Astrocyte (in vitro differentiated cells and primary cell): ENCODE results near the gene NT5C. TPM values are rescaled to one million over a fixed set of nuclear protein-coding genes. Genes with fewer than 3 reads are reported as not detected.
"Not testable (repeated sequence)": the region's sequence is repeated elsewhere in the genome, so short reads cannot be mapped to it uniquely, and the experiment has no call there.

ENCODE experiments used
- DNase-seq: peaks from one replicate; pipeline ENCODE4 v3.0.0-alpha.2; 2010; ENCODE audit warnings: low read depth
- FAIRE-seq: peaks from 2 replicates; lab custom pipeline; 2011; peaks lifted over from hg19 to GRCh38; lab: Jason Lieb, UNC
- H2AFZ ChIP-seq: 2 replicates; pipeline ENCODE4 v1.6.0; 2012; ENCODE audit warnings: low read depth, low read length, inconsistent platforms
- H3K27ac ChIP-seq: 2 replicates; pipeline ENCODE4 v1.5.1; 2011; ENCODE audit warnings: low read depth, low read length, inconsistent platforms
- H3K27me3 ChIP-seq: 2 replicates; pipeline ENCODE4 v1.6.0; 2011; ENCODE audit warnings: low read length, inconsistent platforms; ENCODE audit not compliant: insufficient read depth
- H3K36me3 ChIP-seq: 2 replicates; pipeline ENCODE4 v1.5.1; 2011; ENCODE audit warnings: low read length, inconsistent platforms; ENCODE audit not compliant: insufficient read depth
- H3K4me1 ChIP-seq: 2 replicates; pipeline ENCODE4 v1.5.1; 2011; ENCODE audit warnings: low read length, inconsistent platforms; ENCODE audit not compliant: insufficient read depth
- H3K4me2 ChIP-seq: 2 replicates; pipeline ENCODE4 v1.6.0; 2012; ENCODE audit warnings: low read length, inconsistent platforms
- H3K4me3 ChIP-seq: 2 replicates; pipeline ENCODE4 v1.5.1; 2011; ENCODE audit warnings: low read depth, mild to moderate bottlenecking, low read length, inconsistent platforms; ENCODE audit not compliant: insufficient read depth
- H3K79me2 ChIP-seq: 2 replicates; pipeline ENCODE4 v1.6.0; 2012; ENCODE audit warnings: mild to moderate bottlenecking, low read length, inconsistent platforms; ENCODE audit not compliant: insufficient read depth
- H3K9ac ChIP-seq: 2 replicates; pipeline ENCODE4 v1.6.0; 2012; ENCODE audit warnings: mild to moderate bottlenecking, low read length, inconsistent platforms
- H3K9me3 ChIP-seq: 2 replicates; pipeline ENCODE4 v1.5.1; 2012; ENCODE audit warnings: low read depth, mild to moderate bottlenecking, low read length, inconsistent platforms; ENCODE audit not compliant: insufficient read depth
- H4K20me1 ChIP-seq: 2 replicates; pipeline ENCODE4 v1.6.0; 2012; ENCODE audit warnings: low read length, inconsistent platforms; ENCODE audit not compliant: insufficient read depth
- H3K27ac Mint-ChIP-seq: one replicate; pipeline ENCODE4 v1.8.0; 2021; ENCODE audit warnings: mild to moderate bottlenecking, mixed read lengths; ENCODE audit not compliant: unreplicated experiment
- H3K27me3 Mint-ChIP-seq: one replicate; pipeline ENCODE4 v1.8.0; 2021; ENCODE audit warnings: low read depth, mixed read lengths; ENCODE audit not compliant: unreplicated experiment
- H3K36me3 Mint-ChIP-seq: one replicate; pipeline ENCODE4 v1.8.0; 2021; ENCODE audit warnings: low read depth, mixed read lengths; ENCODE audit not compliant: unreplicated experiment
- H3K4me1 Mint-ChIP-seq: one replicate; pipeline ENCODE4 v1.8.0; 2021; ENCODE audit warnings: low read depth, mixed read lengths; ENCODE audit not compliant: unreplicated experiment
- H3K4me3 Mint-ChIP-seq: one replicate; pipeline ENCODE4 v1.8.0; 2021; ENCODE audit warnings: mild to moderate bottlenecking, moderate library complexity, mixed read lengths; ENCODE audit not compliant: unreplicated experiment
- H3K9me3 Mint-ChIP-seq: one replicate; pipeline ENCODE4 v1.8.0; 2021; ENCODE audit warnings: mild to moderate bottlenecking, mixed read lengths; ENCODE audit not compliant: unreplicated experiment
- EZH2 ChIP-seq: IDR thresholded peaks from 2 replicates; pipeline ENCODE4 v1.6.1; 2012; ENCODE audit warnings: mild to moderate bottlenecking, low read length, inconsistent platforms; ENCODE audit not compliant: insufficient read depth
- total RNA-seq: library from RNA; stranded (reverse); gene quantifications from 2 replicates; pipeline ENCODE4 v1.2.1, GENCODE V29; 2021
- TF ChIP-seq, protein P1 (sequence below): IDR thresholded peaks from 2 replicates; pipeline ENCODE4 v1.5.1; 2011; ENCODE audit warnings: low read depth, mild to moderate bottlenecking, inconsistent platforms, low read length, moderate library complexity; ENCODE audit not compliant: insufficient read depth

The NT5C gene
- total RNA-seq, 1 donor from 2014 or later, result 29.5 TPM

- no peak overlapping the region for H3K4me3 Mint-ChIP-seq
- TF ChIP-seq, protein P1, sequence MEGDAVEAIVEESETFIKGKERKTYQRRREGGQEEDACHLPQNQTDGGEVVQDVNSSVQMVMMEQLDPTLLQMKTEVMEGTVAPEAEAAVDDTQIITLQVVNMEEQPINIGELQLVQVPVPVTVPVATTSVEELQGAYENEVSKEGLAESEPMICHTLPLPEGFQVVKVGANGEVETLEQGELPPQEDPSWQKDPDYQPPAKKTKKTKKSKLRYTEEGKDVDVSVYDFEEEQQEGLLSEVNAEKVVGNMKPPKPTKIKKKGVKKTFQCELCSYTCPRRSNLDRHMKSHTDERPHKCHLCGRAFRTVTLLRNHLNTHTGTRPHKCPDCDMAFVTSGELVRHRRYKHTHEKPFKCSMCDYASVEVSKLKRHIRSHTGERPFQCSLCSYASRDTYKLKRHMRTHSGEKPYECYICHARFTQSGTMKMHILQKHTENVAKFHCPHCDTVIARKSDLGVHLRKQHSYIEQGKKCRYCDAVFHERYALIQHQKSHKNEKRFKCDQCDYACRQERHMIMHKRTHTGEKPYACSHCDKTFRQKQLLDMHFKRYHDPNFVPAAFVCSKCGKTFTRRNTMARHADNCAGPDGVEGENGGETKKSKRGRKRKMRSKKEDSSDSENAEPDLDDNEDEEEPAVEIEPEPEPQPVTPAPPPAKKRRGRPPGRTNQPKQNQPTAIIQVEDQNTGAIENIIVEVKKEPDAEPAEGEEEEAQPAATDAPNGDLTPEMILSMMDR, result no peak
- TF ChIP-seq EZH2, result no peak
Measured at GRCh38 chr17:75138519-75138918, 7.0 kb upstream of the NT5C start.

DNA sequence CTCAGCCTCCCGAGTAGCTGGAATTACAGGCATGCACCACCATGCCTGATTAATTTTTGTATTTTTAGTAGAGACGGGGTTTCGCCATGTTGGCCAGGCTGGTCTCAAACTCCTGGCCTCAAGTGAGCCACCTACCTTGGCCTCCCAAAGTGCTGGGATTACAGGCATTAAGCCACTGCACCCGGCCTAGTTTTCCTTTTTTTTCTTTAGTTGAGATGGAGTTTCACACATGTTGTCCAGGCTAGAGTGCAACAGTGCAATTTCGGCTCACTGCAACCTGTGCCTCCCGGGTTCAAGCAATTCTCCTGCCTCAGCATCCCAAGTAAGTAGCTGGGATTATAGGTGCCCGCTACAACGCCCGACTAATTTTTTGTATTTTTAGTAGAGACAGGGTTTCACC, 6.2 kb upstream of the NT5C start:
- not testable (repeated sequence) for H3K9me3 Mint-ChIP-seq, DNase-seq, H3K9ac ChIP-seq, H3K4me3 Mint-ChIP-seq, H3K9me3 ChIP-seq, H3K27ac ChIP-seq, H3K4me1 Mint-ChIP-seq, FAIRE-seq, H2AFZ ChIP-seq, H3K4me3 ChIP-seq, H3K27me3 ChIP-seq, H3K27me3 Mint-ChIP-seq, H3K36me3 Mint-ChIP-seq, H3K4me2 ChIP-seq, H3K27ac Mint-ChIP-seq, H3K4me1 ChIP-seq
- peaks cover 21% of the 10 kb centered on the region for H4K20me1 ChIP-seq
- peaks cover 11% of the 10 kb centered on the region for H3K79me2 ChIP-seq
- peaks cover 45% of the 10 kb centered on the region for H3K36me3 ChIP-seq

More at GRCh38 chr17:75138519-75138918, 7.0 kb upstream of the NT5C start:
- no peak for FAIRE-seq
- Mint-ChIP-seq H3K4me1 (peaks cover 2% of the 10 kb centered on the region), H3K9me3 (no peaks in the 10 kb centered on the region), H3K27me3 (no peaks in the 10 kb centered on the region), H3K36me3 (peaks cover 9% of the 10 kb centered on the region), H3K27ac (peak overlapping the region; percentile 12)
- H3K4me2 ChIP-seq, result no peak overlapping the region
- no peak overlapping the region for H3K9ac ChIP-seq
- H3K4me1 ChIP-seq, result no peaks in the 10 kb centered on the region
- no peak overlapping the region for H2AFZ ChIP-seq
- DNase-seq, result no peak
- peaks cover 28% of the 10 kb centered on the region for H4K20me1 ChIP-seq
- no peak overlapping the region for H3K27ac ChIP-seq
- H3K9me3 ChIP-seq, result no peaks in the 10 kb centered on the region
- peaks cover 51% of the 10 kb centered on the region for H3K36me3 ChIP-seq
- H3K27me3 ChIP-seq, result no peaks in the 10 kb centered on the region
- peaks cover 16% of the 10 kb centered on the region for H3K79me2 ChIP-seq
- no peak overlapping the region for H3K4me3 ChIP-seq

- H3K4me1 ChIP-seq, result peaks cover 5% of the 10 kb centered on the region
- FAIRE-seq (no peak), DNase-seq (no peak)
- H3K79me2 ChIP-seq, result peaks cover 14% of the 10 kb centered on the region
- no peak overlapping the region for H3K9ac ChIP-seq
- peaks cover 32% of the 10 kb centered on the region for H3K36me3 ChIP-seq
- no peak overlapping the region for H2AFZ ChIP-seq
- Mint-ChIP-seq H3K36me3 (peaks cover 7% of the 10 kb centered on the region), H3K4me3 (no peak overlapping the region), H3K4me1 (peaks cover 2% of the 10 kb centered on the region), H3K27ac (no peak overlapping the region), H3K9me3 (no peaks in the 10 kb centered on the region), H3K27me3 (no peaks in the 10 kb centered on the region)
- no peak for TF ChIP-seq EZH2
- TF ChIP-seq, protein P1, result no peak
- H4K20me1 ChIP-seq, result peaks cover 16% of the 10 kb centered on the region
- H3K4me3 ChIP-seq, result no peak overlapping the region
- no peak overlapping the region for H3K27ac ChIP-seq
- H3K27me3 ChIP-seq, result no peaks in the 10 kb centered on the region
- no peaks in the 10 kb centered on the region for H3K9me3 ChIP-seq
- H3K4me2 ChIP-seq, result no peak overlapping the region
Measured at GRCh38 chr17:75135946-75136345, 4.4 kb upstream of the NT5C start.
